Stimulated activated effector memory CD8-positive, alpha-beta T cell treated with anti-CD3 and anti-CD28 coated beads, Interleukin-12 subunit alpha, Interleukin-12 subunit beta, amount 100 ng/mL, for 72 hours (primary cell): ENCODE measurements around the gene ARFGEF2.
A peak's percentile ranks its signal among the peaks of the same experiment; 100 is the strongest.

Experiments used
- ATAC-seq: fragments of 150-1000 bp; cut with Tn5 transposase; 2 replicates; pipeline ENCODE4 v1.10.0; 2021
- DNase-seq, 2 donors: peaks; one replicate each; pipeline ENCODE4 v3.0.0; 2021 to 2022; ENCODE audit warnings: low spot score in 2 of 2
- H3K27ac Mint-ChIP-seq: one replicate; pipeline ENCODE4 v1.8.0; 2022; ENCODE audit warnings: mild to moderate bottlenecking, mixed read lengths
- H3K36me3 Mint-ChIP-seq: one replicate; pipeline ENCODE4 v1.8.0; 2022; ENCODE audit warnings: mild to moderate bottlenecking, mixed read lengths
- H3K4me1 Mint-ChIP-seq: one replicate; pipeline ENCODE4 v1.8.0; 2022; ENCODE audit warnings: mixed read lengths
- H3K4me3 Mint-ChIP-seq: one replicate; pipeline ENCODE4 v1.8.0; 2022; ENCODE audit warnings: mild to moderate bottlenecking, mixed read lengths
- H3K9me3 Mint-ChIP-seq: one replicate; pipeline ENCODE4 v1.8.0; 2022; ENCODE audit warnings: mixed read lengths

ARFGEF2 gene

DNA sequence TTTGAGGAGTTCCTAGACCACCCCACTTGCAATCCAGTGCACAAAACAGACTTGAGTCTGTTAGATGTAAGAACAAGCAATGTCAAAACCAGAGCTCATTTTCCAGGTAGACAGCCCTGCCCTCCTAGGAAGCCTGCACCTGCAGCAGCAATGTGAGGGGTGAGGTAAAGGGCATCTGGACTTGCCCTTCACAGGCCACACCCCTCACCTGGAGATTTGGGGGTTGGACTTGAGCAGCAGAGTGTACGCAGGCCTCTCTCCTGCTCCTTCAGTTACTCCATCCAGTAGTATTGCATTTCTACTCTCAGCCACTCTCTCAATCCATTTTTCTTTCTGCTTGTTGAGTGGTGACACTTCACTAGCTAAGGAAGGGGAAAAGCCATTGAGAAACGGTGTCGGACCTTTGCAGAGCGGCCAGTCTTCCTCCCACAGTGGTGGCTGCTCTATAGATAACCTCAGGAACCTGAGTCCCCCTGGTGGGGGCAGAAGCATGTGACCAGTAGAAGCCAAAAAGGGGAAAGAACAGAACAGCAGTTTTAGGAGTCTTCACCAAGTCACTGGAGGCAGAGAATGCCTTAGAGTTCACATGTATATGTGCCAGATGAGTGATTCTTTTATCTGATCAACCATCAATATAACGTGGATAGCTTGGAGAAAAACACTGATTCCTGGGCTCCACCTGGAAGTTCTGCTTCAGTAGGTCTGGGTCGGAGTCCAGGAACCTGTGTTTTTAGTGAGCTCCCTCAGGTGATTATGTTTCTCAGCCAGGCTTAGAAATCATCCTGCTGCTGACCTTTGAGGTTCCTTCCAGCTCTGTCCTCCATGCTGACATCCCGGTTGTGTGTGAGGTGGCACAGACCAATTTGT is 28.0 kb downstream of the ARFGEF2 start:
- no peak for DNase-seq
- ATAC-seq: no peak
- Mint-ChIP-seq H3K27ac (no peak overlapping the region), H3K36me3 (peaks cover 68% of the 10 kb centered on the region), H3K4me1 (no peaks in the 10 kb centered on the region), H3K9me3 (no peaks in the 10 kb centered on the region), H3K4me3 (no peak overlapping the region)

GRCh38 chr20:48951041-48951440 is 29.5 kb downstream of the ARFGEF2 start:
- Mint-ChIP-seq H3K27ac (no peak overlapping the region), H3K4me1 (peaks cover 5% of the 10 kb centered on the region), H3K4me3 (no peak overlapping the region), H3K9me3 (no peaks in the 10 kb centered on the region), H3K36me3 (peaks cover 73% of the 10 kb centered on the region)
- DNase-seq (no peak), ATAC-seq (no peak)

- no peak overlapping the region for H3K4me3 Mint-ChIP-seq
- peaks cover 78% of the 10 kb centered on the region for H3K36me3 Mint-ChIP-seq
- peaks cover 5% of the 10 kb centered on the region for H3K4me1 Mint-ChIP-seq
- DNase-seq: no peak
- no peaks in the 10 kb centered on the region for H3K9me3 Mint-ChIP-seq
- no peak overlapping the region for H3K27ac Mint-ChIP-seq
- ATAC-seq: no peak
Observed at GRCh38 chr20:48951646-48952045, 30.1 kb downstream of the ARFGEF2 start.

DNA sequence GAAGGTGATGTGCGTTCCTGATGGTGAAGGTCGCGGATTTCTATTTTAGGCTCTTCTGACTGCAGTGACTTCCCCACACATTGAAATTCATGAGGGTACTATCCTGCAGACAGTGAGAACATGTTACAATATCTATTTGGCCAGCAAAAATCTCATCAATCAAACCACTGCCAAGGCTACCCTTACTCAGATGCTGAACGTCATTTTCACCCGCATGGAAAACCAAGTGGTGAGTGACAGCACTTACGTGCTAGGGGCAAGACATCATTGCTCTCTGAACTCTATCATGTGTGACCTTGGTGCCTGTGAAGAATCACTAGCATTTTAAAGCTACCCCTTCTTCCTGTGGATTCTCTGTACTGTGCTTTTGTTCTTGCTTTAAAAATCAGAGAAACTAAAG is 31.1 kb downstream of the ARFGEF2 start:
- ATAC-seq (no peak), DNase-seq (no peak)
- H3K36me3 Mint-ChIP-seq: peaks cover 89% of the 10 kb centered on the region
- peaks cover 5% of the 10 kb centered on the region for H3K4me1 Mint-ChIP-seq
- H3K27ac Mint-ChIP-seq: no peak overlapping the region
- H3K4me3 Mint-ChIP-seq: no peak overlapping the region
- no peaks in the 10 kb centered on the region for H3K9me3 Mint-ChIP-seq

DNA sequence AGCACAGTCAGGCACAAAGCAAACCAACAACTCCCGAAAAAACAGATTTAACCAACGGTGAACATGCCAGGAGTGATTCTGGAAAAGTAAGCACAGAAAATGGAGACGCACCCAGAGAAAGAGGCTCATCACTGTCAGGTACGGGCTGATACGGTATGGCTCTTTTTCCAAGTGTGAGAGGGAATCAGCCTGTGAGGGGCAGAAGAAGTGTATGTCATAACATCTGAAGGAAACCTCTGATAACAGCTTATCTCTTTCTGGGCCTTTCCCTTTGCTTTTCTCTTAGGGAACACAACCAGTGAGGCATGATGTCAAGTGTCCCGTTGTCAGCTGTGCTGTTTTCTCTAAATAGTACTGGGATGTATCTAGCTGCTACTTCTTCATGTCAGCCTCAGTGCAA is 32.1 kb downstream of the ARFGEF2 start:
- DNase-seq (no peak), ATAC-seq (no peak)
- no peak overlapping the region for H3K27ac Mint-ChIP-seq

DNA sequence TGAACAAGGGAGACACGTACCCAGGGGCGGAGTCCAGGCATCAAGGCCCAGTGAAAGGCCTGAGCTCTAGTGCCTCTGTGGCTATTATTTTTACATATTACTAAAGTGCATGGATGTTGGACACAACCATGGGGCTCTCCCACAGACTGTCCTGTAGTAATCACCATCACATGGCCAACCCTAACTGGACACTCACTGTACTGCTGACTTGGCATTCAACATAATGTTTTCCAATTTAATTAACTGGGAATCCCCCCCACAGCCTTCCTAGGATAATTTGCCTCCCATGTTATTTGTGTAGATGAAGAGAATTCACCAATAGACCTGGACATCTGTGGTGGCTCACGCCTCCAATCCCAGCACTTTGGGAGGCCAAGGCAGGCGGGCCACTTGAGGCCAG is 34.5 kb downstream of the ARFGEF2 start:
- H3K4me1 Mint-ChIP-seq: peaks cover 5% of the 10 kb centered on the region
- DNase-seq (no peak), ATAC-seq (no peak)
- no peaks in the 10 kb centered on the region for H3K9me3 Mint-ChIP-seq
- no peak overlapping the region for H3K4me3 Mint-ChIP-seq
- H3K27ac Mint-ChIP-seq: no peak overlapping the region
- peaks cover 86% of the 10 kb centered on the region for H3K36me3 Mint-ChIP-seq

More for the DNA sequence above, 32.1 kb downstream of the ARFGEF2 start:
- peaks cover 5% of the 10 kb centered on the region for H3K4me1 Mint-ChIP-seq
- peaks cover 88% of the 10 kb centered on the region for H3K36me3 Mint-ChIP-seq
- H3K9me3 Mint-ChIP-seq: no peaks in the 10 kb centered on the region
- H3K4me3 Mint-ChIP-seq: no peak overlapping the region

DNA sequence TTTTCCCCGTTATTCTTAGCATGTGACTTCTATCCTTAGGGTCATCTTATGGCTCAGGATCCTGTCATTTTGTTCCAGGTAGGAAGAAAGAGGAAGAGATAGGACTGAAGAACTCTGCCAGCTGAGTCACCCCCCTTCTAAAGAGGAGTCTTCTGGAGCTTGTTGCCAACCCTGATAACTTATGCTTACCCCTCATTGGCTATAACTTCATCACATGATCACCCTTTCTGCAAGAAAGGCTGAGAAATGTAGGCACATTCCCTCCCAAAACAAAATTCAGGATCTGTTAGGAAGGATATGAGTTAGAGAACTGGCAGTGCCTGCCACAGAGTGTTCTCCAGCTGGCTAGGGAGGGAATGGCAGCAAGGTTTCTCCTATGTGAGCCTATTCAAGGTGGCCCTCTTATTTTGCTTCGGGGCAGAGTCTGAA is 35.6 kb downstream of the ARFGEF2 start:
- no peak for ATAC-seq
- H3K36me3 Mint-ChIP-seq: peaks cover 83% of the 10 kb centered on the region

GRCh38 chr20:48957533-48957932 is 36.0 kb downstream of the ARFGEF2 start:
- ATAC-seq (no peak), DNase-seq (no peak)
- Mint-ChIP-seq H3K9me3 (no peaks in the 10 kb centered on the region), H3K27ac (no peak overlapping the region), H3K36me3 (peaks cover 79% of the 10 kb centered on the region), H3K4me3 (no peak overlapping the region), H3K4me1 (peaks cover 5% of the 10 kb centered on the region)

More for the DNA sequence above, 35.6 kb downstream of the ARFGEF2 start:
- Mint-ChIP-seq H3K9me3 (no peaks in the 10 kb centered on the region), H3K4me3 (no peak overlapping the region), H3K27ac (no peak overlapping the region), H3K4me1 (peaks cover 5% of the 10 kb centered on the region)
- no peak for DNase-seq

DNA sequence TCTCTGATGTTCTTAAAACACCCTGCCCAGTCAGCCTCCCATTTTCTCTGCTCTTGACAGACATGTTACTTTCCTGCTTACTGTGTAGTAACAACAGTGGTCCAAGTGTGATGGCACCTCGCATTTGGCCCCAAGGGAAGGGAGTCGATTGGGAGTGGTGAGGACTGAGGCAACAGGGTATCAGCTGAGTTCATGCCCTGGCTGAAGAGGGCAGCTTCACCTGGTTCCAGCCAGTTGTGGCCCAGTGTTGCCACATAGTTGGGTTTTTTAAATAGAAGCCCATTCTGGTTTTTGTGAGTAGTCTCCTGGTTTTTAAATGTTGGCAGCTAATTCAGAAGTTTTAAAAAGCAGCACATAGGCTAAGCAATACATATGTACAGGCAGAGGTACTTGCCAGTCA is 37.2 kb downstream of the ARFGEF2 start:
- ATAC-seq (no peak), DNase-seq (no peak)
- Mint-ChIP-seq H3K4me1 (peaks cover 5% of the 10 kb centered on the region), H3K9me3 (no peaks in the 10 kb centered on the region), H3K27ac (no peak overlapping the region), H3K4me3 (no peak overlapping the region), H3K36me3 (peaks cover 79% of the 10 kb centered on the region)

GRCh38 chr20:48959899-48960550 is 38.5 kb downstream of the ARFGEF2 start:
- H3K36me3 Mint-ChIP-seq: peaks cover 77% of the 10 kb centered on the region
- DNase-seq (no peak), ATAC-seq (peak; percentile 37)
- H3K9me3 Mint-ChIP-seq: no peaks in the 10 kb centered on the region
- no peak overlapping the region for H3K4me3 Mint-ChIP-seq
- peaks cover 3% of the 10 kb centered on the region for H3K4me1 Mint-ChIP-seq
- H3K27ac Mint-ChIP-seq: peak overlapping the region; percentile 17

GRCh38 chr20:48962421-48962820 is 40.9 kb downstream of the ARFGEF2 start:
- ATAC-seq (no peak), DNase-seq (no peak)
- no peak overlapping the region for H3K27ac Mint-ChIP-seq
- no peak overlapping the region for H3K4me3 Mint-ChIP-seq
- H3K9me3 Mint-ChIP-seq: no peaks in the 10 kb centered on the region
- H3K36me3 Mint-ChIP-seq: peaks cover 76% of the 10 kb centered on the region
- H3K4me1 Mint-ChIP-seq: no peaks in the 10 kb centered on the region

DNA sequence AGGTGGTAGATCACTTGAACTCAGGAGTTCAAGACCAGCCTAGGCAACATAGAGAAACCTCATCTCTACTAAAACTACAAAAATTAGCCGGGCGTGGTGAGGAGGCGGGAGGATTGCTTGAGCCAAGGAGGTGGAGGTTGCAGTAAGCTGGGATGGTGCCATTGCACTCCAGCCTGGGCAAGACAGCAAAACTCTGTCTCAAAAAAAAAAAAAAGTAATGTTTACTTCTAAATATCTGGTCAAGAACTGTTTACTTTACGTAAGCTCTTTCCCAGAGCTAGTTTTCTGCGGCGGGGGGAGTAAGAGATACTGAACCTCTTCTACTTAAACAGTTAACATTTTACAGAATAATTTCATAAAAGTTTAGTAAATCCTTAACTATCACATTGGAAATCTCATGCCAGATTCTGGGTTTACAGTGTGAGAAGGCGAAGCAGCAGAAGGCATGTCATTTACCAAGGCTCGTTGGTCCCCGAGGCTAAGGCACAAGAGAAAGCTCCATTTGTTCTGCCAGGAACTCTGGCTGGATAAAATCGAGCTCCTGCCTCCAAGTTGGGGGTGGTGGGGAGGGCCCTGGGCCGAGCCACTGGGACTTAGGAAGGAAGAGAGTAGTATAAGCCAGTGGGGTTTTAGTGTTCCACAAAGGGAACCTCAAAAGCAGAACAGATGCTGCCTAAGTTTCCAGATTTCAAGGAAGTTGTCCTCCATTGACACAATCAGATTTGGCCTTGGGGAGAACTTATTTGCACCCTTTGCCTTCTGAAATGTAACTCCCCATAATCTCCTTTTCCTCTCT is 41.7 kb downstream of the ARFGEF2 start:
- H3K4me1 Mint-ChIP-seq: no peaks in the 10 kb centered on the region
- no peak overlapping the region for H3K4me3 Mint-ChIP-seq
- no peak overlapping the region for H3K27ac Mint-ChIP-seq
- no peak for DNase-seq
- no peaks in the 10 kb centered on the region for H3K9me3 Mint-ChIP-seq
- H3K36me3 Mint-ChIP-seq: peaks cover 76% of the 10 kb centered on the region
- no peak for ATAC-seq

- no peaks in the 10 kb centered on the region for H3K4me1 Mint-ChIP-seq
- ATAC-seq (no peak), DNase-seq (no peak)
- H3K9me3 Mint-ChIP-seq: no peaks in the 10 kb centered on the region
- peaks cover 82% of the 10 kb centered on the region for H3K36me3 Mint-ChIP-seq
- H3K27ac Mint-ChIP-seq: no peak overlapping the region
- no peak overlapping the region for H3K4me3 Mint-ChIP-seq
Observed at GRCh38 chr20:48965189-48965910, 43.8 kb downstream of the ARFGEF2 start.

GRCh38 chr20:48970681-48971365 is 49.3 kb downstream of the ARFGEF2 start:
- no peak overlapping the region for H3K4me3 Mint-ChIP-seq
- DNase-seq (no peak), ATAC-seq (no peak)
- peaks cover 99% of the 10 kb centered on the region for H3K36me3 Mint-ChIP-seq
- no peak overlapping the region for H3K27ac Mint-ChIP-seq
- no peaks in the 10 kb centered on the region for H3K4me1 Mint-ChIP-seq
- no peaks in the 10 kb centered on the region for H3K9me3 Mint-ChIP-seq
